ENCODE data around the gene CLTA.

- TF ChIP-seq CTCF (IDR thresholded peaks at IDR 0.05) (no peak), EP300 (IDR thresholded peaks at IDR 0.05) (no peak), POLR2A (IDR thresholded peaks at IDR 0.05) (no peak)
Measured at GRCh38 chr9:36249189-36249588, 58.5 kb downstream of the CLTA start.

All from ovary (tissue), 3 donors.